ENCODE measurements around the gene GFRA1.

The GFRA1 gene

GRCh38 chr10:116143673-116144222 is 129.3 kb downstream of the GFRA1 start:
- Histone ChIP-seq H4K20me1 (ENCODE audit: low read depth, low read length) (no peaks in the 10 kb centered on the region), H3K79me2 (ENCODE audit: insufficient read depth, low read length) (no peaks in the 10 kb centered on the region), H3K27ac (ENCODE audit: low read depth, low read length) (no peak overlapping the region), H3F3A (ENCODE audit: insufficient read depth) (no peaks in the 10 kb centered on the region), H3K4me3 (ENCODE audit: insufficient read depth, low read length, poor library complexity, severe bottlenecking) (no peak overlapping the region), H3K27me3 (ENCODE audit: low read length) (no peaks in the 10 kb centered on the region), H3K36me3 (ENCODE audit: low read length) (no peaks in the 10 kb centered on the region), H3K9me2 (replicated peaks; ENCODE audit: insufficient read depth, low read length) (no peaks in the 10 kb centered on the region), H3K9me3 (ENCODE audit: insufficient read depth, low read length) (no peaks in the 10 kb centered on the region), H2AFZ (ENCODE audit: low read depth, low read length, severe bottlenecking) (no peak overlapping the region), H3K4me2 (ENCODE audit: low read depth, low read length, poor library complexity, severe bottlenecking) (no peak overlapping the region), H3K9ac (ENCODE audit: low read length) (no peak overlapping the region)
- TF ChIP-seq CTCF (IDR thresholded peaks at IDR 0.05; ENCODE audit: insufficient read depth, low read length, poor library complexity, severe bottlenecking) (no peak), EZH2phosphoT487 (conservative IDR thresholded peaks at IDR 0.05; ENCODE audit: low read length) (no peak)

- H3K27me3 ChIP-seq (ENCODE audit: low read length) = no peaks in the 10 kb centered on the region
- H3K9ac ChIP-seq (ENCODE audit: low read length) = no peak overlapping the region
- no peaks in the 10 kb centered on the region for H3K79me2 ChIP-seq (ENCODE audit: insufficient read depth, low read length)
- H4K20me1 ChIP-seq (ENCODE audit: low read depth, low read length) = no peaks in the 10 kb centered on the region
- H3F3A ChIP-seq (ENCODE audit: insufficient read depth) = no peaks in the 10 kb centered on the region
- H3K27ac ChIP-seq (ENCODE audit: low read depth, low read length) = no peak overlapping the region
- H3K9me3 ChIP-seq (ENCODE audit: insufficient read depth, low read length) = no peaks in the 10 kb centered on the region
- H3K4me3 ChIP-seq (ENCODE audit: insufficient read depth, low read length, poor library complexity, severe bottlenecking) = no peak overlapping the region
- no peaks in the 10 kb centered on the region for H3K36me3 ChIP-seq (ENCODE audit: low read length)
- H2AFZ ChIP-seq (ENCODE audit: low read depth, low read length, severe bottlenecking) = no peak overlapping the region
- no peaks in the 10 kb centered on the region; the same call in 1 of the 2 replicates for H3K9me2 ChIP-seq (replicated peaks; ENCODE audit: insufficient read depth, low read length)
- H3K4me2 ChIP-seq (ENCODE audit: low read depth, low read length, poor library complexity, severe bottlenecking) = no peak overlapping the region
- TF ChIP-seq EZH2phosphoT487 (conservative IDR thresholded peaks at IDR 0.05; ENCODE audit: low read length) (no peak), CTCF (IDR thresholded peaks at IDR 0.05; ENCODE audit: insufficient read depth, low read length, poor library complexity, severe bottlenecking) (no peak)
Measured at GRCh38 chr10:116141855-116142254, 131.2 kb downstream of the GFRA1 start.

- no peak overlapping the region for H3K27ac ChIP-seq (ENCODE audit: low read depth, low read length)
- no peak overlapping the region for H3K4me3 ChIP-seq (ENCODE audit: insufficient read depth, low read length, poor library complexity, severe bottlenecking)
- H3K4me2 ChIP-seq (ENCODE audit: low read depth, low read length, poor library complexity, severe bottlenecking) = no peak overlapping the region
- H3K36me3 ChIP-seq (ENCODE audit: low read length) = no peaks in the 10 kb centered on the region
- no peak overlapping the region for H3K9ac ChIP-seq (ENCODE audit: low read length)
- H3K79me2 ChIP-seq (ENCODE audit: insufficient read depth, low read length) = no peaks in the 10 kb centered on the region
- no peaks in the 10 kb centered on the region for H3K27me3 ChIP-seq (ENCODE audit: low read length)
- H2AFZ ChIP-seq (ENCODE audit: low read depth, low read length, severe bottlenecking) = no peak overlapping the region
- no peaks in the 10 kb centered on the region for H3K9me3 ChIP-seq (ENCODE audit: insufficient read depth, low read length)
- no peak for TF ChIP-seq CTCF (IDR thresholded peaks at IDR 0.05; ENCODE audit: insufficient read depth, low read length, poor library complexity, severe bottlenecking)
- no peak for TF ChIP-seq EZH2phosphoT487 (conservative IDR thresholded peaks at IDR 0.05; ENCODE audit: low read length)
- no peaks in the 10 kb centered on the region for H3F3A ChIP-seq (ENCODE audit: insufficient read depth)
- no peaks in the 10 kb centered on the region for H4K20me1 ChIP-seq (ENCODE audit: low read depth, low read length)
- no peaks in the 10 kb centered on the region; the same call in 1 of the 2 replicates for H3K9me2 ChIP-seq (replicated peaks; ENCODE audit: insufficient read depth, low read length)
Measured at GRCh38 chr10:116141246-116141645, 131.8 kb downstream of the GFRA1 start.
